SU-DHL-6 (cell line): ENCODE data around the gene ZNRF1.

Experiments
- CTCF ChIP-seq: fragments of 200-600 bp; sonication (generic); IDR thresholded peaks from one replicate; pipeline ENCODE4 v1.5.1; 2017; ENCODE audit warnings: antibody characterized with exemption, mild to moderate bottlenecking, low read length, moderate library complexity; ENCODE audit not compliant: insufficient read depth, poor library complexity, severe bottlenecking
- EZH2phosphoT487 ChIP-seq: fragments of 200-600 bp; sonication (generic), shearing (Covaris generic); conservative IDR thresholded peaks from 2 replicates; pipeline ENCODE4 v1.6.1; 2018; ENCODE audit warnings: mild to moderate bottlenecking, antibody characterized with exemption, low read length, moderate library complexity, mixed read lengths

DNA sequence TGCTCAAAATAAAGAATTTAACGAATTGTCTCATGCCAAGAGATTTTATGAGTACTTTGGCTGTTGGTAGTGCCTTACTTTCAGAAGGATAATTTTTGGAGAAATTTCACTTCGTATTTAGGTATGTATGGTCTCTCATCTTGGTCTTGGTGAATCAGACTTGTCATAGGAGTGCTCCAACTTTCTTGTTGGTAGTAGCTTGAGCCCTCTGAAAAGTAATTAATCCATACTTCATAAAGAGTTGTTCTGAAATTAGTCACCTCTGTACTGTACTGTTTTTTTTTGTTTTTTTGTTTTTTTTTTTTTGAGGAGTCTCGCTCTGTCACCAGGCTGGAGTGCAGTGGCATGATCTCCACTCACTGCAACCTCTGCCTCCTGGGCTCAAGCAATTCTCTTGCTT lies 11.6 kb downstream of the ZNRF1 start:
- TF ChIP-seq CTCF, result no peak
- no peak for TF ChIP-seq EZH2phosphoT487
